HG03175 (cell line): ENCODE data around the gene RASGRF2.
A peak's percentile ranks its signal among the peaks of the same experiment; 100 is the strongest.

Experiments
- ATAC-seq: cut with Tn5 transposase; IDR thresholded peaks from one replicate; pipeline ENCODE4 v1.9.1; 2021; ENCODE audit warnings: mild to moderate bottlenecking, moderate library complexity; ENCODE audit not compliant: unreplicated experiment

The RASGRF2 gene

DNA sequence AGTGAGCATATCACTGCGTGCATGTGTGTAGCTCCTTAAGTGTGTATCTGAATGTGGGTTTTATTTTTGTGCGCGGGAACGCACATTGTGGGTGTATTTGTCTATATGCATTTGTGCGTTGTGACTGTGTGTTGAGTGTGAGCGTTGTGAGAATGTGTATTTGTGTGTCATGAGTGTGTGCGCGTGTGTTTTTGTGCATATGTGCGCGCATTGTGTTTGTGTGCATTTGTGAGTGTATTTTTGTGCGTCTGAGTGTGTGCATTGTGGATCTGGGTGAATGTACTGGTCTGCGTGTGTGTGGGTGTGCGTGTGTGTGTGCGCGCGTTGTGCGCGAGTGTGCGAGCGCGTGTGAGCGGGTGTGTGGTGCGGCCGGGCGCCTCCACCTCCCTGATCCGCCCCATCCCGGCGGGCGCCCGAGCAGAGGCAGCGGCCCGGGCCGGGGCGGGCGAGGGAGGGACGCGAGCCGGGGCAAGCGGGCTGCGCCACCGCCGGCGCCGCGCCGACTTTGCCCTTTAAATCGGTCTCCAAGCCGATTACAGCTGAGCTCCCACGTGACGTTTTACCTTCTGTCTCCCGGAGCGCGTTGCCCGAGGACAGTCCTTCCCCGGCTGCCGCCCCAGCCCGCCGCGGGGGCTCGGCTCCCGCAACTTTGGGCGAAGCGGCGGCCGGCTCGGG, at the start of gene RASGRF2:
Gene RASGRF2, plus strand, starts transcription at position 596 of the 675 bp plus-strand sequence. CDS start 376 bp downstream, outside the sequence.
- no peak for ATAC-seq

- ATAC-seq = no peak
These were observed 47.7 kb upstream of the RASGRF2 start for GRCh38 chr5:80912479-80912878.

DNA sequence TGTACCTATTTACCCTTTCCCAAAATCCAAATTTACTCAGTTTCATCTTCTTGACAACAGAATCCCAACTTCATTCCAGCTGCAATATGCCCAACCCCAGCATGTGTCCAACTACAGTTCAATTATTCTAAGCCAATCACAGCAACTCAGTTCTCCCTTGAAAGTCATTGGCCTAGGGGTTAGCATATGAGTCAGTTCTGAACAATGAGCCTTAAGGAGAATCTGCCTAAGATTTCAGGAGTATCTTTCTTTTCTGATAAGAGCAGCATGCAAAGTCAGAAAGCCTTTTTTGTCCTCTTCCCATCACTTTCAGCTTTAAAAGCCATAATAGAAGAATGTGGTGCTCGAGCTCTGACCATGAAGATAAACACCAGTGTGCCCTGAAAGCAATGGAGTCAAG, 44.4 kb upstream of the RASGRF2 start:
- no peak for ATAC-seq

DNA sequence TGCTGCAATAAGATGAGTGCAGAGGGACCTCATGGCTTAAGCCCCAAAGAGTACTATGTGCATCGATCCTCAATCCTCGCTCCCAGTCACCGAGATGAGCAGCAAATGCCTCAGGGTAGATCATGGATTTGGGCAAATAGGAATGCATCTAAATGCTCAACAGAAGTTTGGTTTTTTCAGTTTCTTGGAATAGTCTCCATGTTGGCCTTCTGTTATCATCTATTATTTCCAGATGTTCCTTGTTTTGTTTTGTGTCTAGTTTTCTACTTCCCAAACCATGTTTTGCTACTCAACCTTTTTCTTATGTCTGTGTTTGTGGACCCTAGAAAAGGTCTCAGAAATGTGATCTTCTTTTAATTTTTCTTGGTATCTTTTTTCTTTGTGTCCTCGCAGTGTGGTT, 43.5 kb upstream of the RASGRF2 start:
- no peak for ATAC-seq

DNA sequence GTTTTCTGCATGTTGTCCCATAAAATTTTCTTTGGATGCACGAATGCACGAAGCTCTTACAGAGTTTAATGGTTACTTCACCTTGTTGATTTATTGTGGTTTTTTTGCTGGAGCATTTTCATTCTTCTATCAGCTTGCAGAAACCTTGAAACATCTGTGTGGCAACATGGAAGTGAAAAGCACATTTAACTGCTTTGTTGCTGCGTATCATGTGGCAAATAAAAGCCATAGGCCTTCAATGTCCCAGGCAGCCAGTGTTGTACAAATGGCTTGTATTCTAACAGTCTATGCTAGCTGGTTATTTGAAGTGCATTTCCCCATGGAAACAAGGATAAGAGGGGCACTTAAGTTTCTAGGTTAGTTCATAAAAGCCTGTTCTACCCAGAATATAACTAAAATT, 42.5 kb upstream of the RASGRF2 start:
- ATAC-seq = no peak

DNA sequence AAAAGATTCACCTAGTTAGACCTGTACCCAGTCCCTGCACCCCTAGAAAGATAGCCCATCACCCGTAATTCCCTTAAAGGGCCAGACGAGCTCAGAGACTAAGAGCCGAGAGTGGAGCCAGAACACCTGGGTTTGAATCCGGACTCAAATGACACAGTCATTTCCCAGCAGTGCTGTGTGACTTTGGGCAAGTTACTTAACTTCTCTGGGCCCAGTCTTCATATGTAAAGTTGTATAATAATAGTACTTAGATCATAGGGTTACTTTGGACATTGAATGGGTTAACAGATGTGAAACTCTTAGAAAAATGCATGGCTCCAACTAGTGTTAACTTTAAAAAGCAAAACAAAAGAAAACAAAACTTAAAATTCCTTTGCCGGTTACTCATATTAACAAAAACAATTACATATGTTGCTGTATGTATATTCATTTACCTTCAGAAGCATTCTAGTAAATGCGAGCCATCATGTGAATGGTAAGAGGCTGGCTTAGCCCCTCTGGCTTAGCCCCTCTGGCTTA, 40.4 kb upstream of the RASGRF2 start:
- ATAC-seq = no peak

- ATAC-seq = no peak
These were observed 39.8 kb upstream of the RASGRF2 start for GRCh38 chr5:80920333-80920732.

- no peak for ATAC-seq
These were observed 39.1 kb upstream of the RASGRF2 start for GRCh38 chr5:80921026-80921425.

DNA sequence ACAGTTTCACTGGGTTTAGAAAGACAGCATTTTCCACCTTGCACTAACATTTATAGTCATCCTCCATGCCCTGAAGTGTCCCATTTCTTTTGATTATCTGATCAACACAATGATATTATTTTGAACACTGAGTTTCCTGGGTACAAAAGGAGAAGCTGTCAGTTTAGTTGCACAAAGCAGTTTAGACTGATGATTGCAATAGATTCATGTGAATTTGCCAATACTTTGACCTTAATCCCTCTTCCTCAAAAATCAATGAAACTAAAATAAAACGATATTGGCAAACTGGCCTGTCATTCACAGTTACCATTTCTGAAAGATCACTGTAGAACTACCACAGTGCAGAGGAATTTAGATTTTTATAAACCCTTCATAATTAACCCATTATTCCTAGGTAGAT, 34.2 kb upstream of the RASGRF2 start:
- ATAC-seq = no peak

DNA sequence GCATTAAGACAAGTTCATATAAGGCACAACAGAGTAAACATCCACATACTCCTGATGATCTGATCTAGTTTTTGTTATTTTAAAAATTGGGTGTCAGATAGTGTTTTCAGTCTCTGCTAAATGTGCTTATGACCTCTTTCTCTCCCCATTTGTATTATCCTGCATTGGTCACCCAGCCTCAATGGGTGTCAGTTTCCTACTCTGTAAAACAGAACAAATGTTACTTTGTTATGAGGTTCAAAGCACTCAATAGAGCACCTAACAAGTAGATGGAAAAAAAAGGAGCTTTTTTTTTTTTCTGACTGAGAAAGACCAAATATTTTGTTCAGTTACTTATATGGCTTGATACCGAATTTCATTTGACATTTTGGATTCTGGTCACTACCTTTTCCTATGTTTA, 33.6 kb upstream of the RASGRF2 start:
- ATAC-seq = no peak

- no peak for ATAC-seq
These were observed 33.0 kb upstream of the RASGRF2 start for GRCh38 chr5:80926979-80927656.

DNA sequence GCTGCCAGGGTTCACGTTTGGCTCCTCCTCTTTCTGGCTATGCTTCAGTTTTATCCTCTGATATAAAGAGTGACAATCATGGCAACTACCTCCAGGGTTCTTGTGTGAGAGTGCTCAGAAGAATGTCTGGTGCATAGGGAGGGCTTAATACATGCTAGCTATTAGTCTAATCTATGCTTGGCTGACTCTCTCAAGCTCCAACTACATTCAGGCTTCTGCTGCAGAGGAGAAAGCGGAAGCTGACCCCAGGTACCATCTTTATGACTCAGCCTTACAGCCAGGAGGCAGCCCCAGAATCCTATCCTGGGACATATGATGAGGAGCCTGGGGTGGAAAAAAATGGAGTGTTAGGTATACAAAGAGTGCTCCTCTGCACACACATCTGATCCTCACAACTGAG, 32.1 kb upstream of the RASGRF2 start:
- ATAC-seq = peak; percentile 71

- ATAC-seq = no peak
These were observed 29.2 kb upstream of the RASGRF2 start for GRCh38 chr5:80930940-80931339.

DNA sequence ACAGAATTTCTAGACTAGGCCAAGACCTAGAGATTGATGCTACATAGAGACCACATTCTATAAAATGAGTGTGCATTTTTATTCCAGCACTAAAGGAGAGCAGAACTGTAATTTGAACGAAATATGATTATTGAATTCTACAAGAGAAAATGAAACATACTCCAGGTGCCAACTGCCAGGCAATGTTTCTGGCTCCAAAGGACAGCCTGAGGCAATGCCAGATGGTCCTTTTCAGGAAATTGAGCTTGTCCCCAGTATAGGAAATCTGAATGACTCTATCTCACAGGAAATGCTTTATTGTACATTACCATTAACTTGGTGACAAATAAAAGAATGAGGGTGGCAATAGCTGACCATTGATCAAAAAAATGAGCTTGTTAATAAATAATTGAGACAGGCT, 28.8 kb upstream of the RASGRF2 start:
- no peak for ATAC-seq

DNA sequence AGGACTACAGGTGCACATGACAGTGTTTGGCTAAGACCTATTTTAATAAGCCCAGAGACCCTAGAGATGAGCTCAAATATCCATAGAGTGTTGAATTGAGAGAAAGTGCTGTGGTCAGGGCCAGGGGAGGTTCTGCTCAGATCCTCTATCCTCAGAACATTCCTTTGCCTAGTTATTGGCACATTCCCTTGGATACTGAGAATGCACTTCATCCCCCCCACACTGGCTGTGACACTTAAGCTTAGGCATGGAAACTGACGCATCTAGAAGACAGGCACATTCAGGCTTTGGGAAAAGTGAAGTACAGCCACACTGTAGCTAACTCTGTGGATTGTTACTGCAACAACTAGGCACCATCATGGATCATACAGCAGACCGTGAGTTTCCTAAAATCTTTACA, 27.1 kb upstream of the RASGRF2 start:
- no peak for ATAC-seq

DNA sequence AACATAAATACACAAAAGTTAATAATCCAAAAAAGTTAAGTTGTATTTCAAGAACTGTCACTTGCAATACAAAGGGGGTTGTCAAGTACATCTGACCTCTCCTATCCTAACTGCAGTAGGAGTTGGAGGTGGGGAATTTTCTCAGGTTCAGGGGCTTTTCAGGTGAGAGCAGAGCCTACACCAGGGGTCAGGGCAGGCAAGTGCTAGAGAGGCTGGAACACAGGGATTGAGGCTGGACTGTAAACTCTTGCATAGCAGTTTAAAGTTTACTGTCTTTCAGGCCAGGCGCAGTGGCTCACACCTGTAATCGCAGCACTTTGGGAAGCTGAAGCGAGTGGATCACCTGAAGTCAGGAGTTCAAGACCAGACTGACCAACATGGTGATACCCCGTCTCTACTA, 25.4 kb upstream of the RASGRF2 start:
- ATAC-seq = no peak

- ATAC-seq = no peak
These were observed 24.3 kb upstream of the RASGRF2 start for GRCh38 chr5:80935811-80936385.

- ATAC-seq = no peak
These were observed 23.3 kb upstream of the RASGRF2 start for GRCh38 chr5:80936881-80937280.

- no peak for ATAC-seq
These were observed 22.4 kb upstream of the RASGRF2 start for GRCh38 chr5:80937584-80938356.

DNA sequence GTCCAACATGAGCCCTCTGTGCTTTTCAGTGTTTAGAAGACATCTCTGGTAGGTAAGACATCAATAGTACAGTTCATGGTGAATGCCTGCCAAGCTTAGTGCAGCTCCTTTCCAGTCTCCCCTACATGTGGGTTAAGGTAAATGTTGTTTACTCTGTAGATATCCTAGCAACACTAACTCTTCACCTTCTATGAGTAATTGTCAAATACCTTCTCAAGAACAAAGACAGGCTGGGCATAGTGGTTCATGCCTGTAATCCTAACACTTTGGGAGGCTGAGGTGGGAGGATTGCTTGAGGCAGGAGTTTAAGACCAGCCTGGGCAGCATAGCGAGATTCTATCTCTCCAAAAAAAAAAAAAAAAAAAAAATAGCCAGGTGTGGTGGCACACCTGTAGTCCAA, 18.7 kb upstream of the RASGRF2 start:
- no peak for ATAC-seq

GRCh38 chr5:80951366-80951765, 8.8 kb upstream of the RASGRF2 start:
- ATAC-seq = no peak
